ENCODE results near the gene USP49. TPM values are rescaled to one million over a fixed set of nuclear protein-coding genes. Genes with fewer than 3 reads are reported as not detected.

The USP49 gene
- total and polyA plus RNA-seq, 2 of the 13 experiments (the other 11 are each of a cell fraction or from before 2014, with no cell fraction given) = 2.9 to 4.3 TPM

DNA sequence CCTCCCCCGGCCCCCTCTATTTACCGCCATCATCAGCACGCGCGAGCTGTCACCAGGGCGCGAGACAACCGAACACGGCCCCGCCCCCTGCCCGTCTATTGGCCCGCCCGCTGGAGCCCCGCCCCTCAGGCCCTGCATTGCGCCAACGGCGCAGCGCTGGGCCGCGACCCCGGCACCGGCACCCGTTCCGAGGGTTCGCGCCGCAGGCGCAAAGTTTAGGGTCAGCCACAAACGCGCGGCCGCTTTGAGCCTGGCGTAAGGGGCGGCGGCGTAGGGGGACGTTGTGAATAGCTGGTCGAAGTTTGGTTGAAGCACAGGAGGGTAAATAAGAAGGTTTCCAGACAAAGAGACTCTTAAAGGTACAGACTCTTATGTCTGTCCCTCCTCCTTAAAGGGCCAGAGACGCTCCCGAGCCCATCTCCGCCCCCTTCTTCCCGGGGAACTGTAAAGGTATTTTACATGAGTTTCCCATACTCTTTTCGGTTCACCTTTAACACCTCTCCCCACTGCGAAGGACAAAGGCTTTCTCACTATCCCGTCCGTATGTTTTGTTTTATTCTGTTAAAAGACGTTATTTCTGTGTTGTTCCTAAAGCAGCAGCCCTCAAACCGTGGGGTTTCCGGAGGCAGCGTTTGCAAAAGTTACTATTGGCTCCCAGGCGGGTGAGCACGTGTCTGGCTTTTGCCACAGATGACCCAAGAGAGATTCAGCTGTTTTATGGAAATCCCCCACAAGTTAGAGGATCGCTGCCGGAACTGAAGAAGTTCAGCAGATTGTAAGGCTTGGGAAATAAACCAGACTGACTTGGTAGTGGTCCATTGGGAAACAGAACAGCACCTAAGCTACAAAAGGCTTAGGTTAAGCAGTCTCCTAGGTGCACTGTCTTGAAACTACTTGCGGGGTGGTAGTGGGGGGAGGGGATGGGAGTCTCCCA, at the start of gene USP49 (continued):
- TF ChIP-seq, protein P1, sequence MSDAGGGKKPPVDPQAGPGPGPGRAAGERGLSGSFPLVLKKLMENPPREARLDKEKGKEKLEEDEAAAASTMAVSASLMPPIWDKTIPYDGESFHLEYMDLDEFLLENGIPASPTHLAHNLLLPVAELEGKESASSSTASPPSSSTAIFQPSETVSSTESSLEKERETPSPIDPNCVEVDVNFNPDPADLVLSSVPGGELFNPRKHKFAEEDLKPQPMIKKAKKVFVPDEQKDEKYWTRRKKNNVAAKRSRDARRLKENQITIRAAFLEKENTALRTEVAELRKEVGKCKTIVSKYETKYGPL (CRISPR knock-in tag; IDR thresholded peaks at IDR 0.05) = no peak
- no peak for TF ChIP-seq BRCA1 (CRISPR knock-in tag; IDR thresholded peaks at IDR 0.05)
- TF ChIP-seq, protein P2, sequence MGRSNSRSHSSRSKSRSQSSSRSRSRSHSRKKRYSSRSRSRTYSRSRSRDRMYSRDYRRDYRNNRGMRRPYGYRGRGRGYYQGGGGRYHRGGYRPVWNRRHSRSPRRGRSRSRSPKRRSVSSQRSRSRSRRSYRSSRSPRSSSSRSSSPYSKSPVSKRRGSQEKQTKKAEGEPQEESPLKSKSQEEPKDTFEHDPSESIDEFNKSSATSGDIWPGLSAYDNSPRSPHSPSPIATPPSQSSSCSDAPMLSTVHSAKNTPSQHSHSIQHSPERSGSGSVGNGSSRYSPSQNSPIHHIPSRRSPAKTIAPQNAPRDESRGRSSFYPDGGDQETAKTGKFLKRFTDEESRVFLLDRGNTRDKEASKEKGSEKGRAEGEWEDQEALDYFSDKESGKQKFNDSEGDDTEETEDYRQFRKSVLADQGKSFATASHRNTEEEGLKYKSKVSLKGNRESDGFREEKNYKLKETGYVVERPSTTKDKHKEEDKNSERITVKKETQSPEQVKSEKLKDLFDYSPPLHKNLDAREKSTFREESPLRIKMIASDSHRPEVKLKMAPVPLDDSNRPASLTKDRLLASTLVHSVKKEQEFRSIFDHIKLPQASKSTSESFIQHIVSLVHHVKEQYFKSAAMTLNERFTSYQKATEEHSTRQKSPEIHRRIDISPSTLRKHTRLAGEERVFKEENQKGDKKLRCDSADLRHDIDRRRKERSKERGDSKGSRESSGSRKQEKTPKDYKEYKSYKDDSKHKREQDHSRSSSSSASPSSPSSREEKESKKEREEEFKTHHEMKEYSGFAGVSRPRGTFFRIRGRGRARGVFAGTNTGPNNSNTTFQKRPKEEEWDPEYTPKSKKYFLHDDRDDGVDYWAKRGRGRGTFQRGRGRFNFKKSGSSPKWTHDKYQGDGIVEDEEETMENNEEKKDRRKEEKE (IDR thresholded peaks at IDR 0.05) = no peak
- TF ChIP-seq REPIN1 (CRISPR knock-in tag; IDR thresholded peaks at IDR 0.05; ENCODE audit: borderline replicate concordance, low read depth) = no peak
- no peak for TF ChIP-seq FOSL1 (CRISPR knock-in tag; IDR thresholded peaks at IDR 0.05; ENCODE audit: borderline replicate concordance)
- no peak for TF ChIP-seq JARID2 (CRISPR knock-in tag; IDR thresholded peaks at IDR 0.05; ENCODE audit: insufficient replicate concordance)
- no peak for TF ChIP-seq STAT5B (CRISPR knock-in tag; IDR thresholded peaks at IDR 0.05)
- TF ChIP-seq AGO2 (optimal IDR thresholded peaks at IDR 0.05; ENCODE audit: low read depth, low read length) = peak; percentile 84
- peak; percentile 79 for TF ChIP-seq NFYB (CRISPR knock-in tag; IDR thresholded peaks at IDR 0.05)
- no peak for TF ChIP-seq CCDC6 (CRISPR knock-in tag; IDR thresholded peaks at IDR 0.05)
- no peak for TF ChIP-seq PCBP1 (IDR thresholded peaks at IDR 0.05; ENCODE audit: borderline replicate concordance, low read depth, low read length)
- no peak for TF ChIP-seq REXO4 (CRISPR knock-in tag; IDR thresholded peaks at IDR 0.05; ENCODE audit: borderline replicate concordance)
- TF ChIP-seq, protein P3, sequence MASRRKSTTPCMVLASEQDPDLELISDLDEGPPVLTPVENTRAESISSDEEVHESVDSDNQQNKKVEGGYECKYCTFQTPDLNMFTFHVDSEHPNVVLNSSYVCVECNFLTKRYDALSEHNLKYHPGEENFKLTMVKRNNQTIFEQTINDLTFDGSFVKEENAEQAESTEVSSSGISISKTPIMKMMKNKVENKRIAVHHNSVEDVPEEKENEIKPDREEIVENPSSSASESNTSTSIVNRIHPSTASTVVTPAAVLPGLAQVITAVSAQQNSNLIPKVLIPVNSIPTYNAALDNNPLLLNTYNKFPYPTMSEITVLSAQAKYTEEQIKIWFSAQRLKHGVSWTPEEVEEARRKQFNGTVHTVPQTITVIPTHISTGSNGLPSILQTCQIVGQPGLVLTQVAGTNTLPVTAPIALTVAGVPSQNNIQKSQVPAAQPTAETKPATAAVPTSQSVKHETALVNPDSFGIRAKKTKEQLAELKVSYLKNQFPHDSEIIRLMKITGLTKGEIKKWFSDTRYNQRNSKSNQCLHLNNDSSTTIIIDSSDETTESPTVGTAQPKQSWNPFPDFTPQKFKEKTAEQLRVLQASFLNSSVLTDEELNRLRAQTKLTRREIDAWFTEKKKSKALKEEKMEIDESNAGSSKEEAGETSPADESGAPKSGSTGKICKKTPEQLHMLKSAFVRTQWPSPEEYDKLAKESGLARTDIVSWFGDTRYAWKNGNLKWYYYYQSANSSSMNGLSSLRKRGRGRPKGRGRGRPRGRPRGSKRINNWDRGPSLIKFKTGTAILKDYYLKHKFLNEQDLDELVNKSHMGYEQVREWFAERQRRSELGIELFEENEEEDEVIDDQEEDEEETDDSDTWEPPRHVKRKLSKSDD (CRISPR knock-in tag; IDR thresholded peaks at IDR 0.05; ENCODE audit: low read depth) = no peak
- peak; percentile 84 for TF ChIP-seq HNRNPH1 (optimal IDR thresholded peaks at IDR 0.05; ENCODE audit: low read depth, low read length)
- TF ChIP-seq ZFP1 (CRISPR knock-in tag; IDR thresholded peaks at IDR 0.05) = no peak
- TF ChIP-seq, protein P4, sequence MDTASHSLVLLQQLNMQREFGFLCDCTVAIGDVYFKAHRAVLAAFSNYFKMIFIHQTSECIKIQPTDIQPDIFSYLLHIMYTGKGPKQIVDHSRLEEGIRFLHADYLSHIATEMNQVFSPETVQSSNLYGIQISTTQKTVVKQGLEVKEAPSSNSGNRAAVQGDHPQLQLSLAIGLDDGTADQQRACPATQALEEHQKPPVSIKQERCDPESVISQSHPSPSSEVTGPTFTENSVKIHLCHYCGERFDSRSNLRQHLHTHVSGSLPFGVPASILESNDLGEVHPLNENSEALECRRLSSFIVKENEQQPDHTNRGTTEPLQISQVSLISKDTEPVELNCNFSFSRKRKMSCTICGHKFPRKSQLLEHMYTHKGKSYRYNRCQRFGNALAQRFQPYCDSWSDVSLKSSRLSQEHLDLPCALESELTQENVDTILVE (CRISPR knock-in tag; IDR thresholded peaks at IDR 0.05) = peak; percentile 27; the same call in 1 of the 2 replicates
- no peak for TF ChIP-seq CREM (IDR thresholded peaks at IDR 0.05)
- no peak for TF ChIP-seq CREM (CRISPR knock-in tag; IDR thresholded peaks at IDR 0.05)
- TF ChIP-seq LRRFIP1 (CRISPR knock-in tag; conservative IDR thresholded peaks at IDR 0.05) = no peak
